ENCODE data around the gene PXN.

The PXN gene

GRCh38 chr12:120172053-120172452 is 93.5 kb downstream of the PXN start:
- DNase-seq (ENCODE audit: low read depth in 2 of 2): no peak

DNA sequence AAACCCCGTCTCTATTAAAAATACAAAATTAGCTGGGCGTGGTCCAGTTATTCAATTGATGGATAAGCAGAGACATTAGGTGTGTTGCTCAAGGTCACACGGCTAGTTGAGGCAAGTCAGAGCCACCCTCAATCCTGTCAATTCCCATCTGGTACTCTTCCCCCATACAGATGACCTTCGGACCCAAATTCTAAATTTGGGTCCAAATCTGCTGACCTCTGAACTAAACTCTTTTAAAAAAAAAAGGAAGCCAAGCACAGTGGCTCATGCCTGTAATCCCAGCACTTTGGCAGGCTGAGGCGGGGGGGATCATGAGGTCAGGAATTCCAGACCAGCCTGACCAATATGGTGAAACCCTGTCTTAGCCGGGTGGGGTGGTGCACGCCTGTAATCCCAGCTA is 94.9 kb downstream of the PXN start:
- no peak for DNase-seq (ENCODE audit: low read depth in 2 of 2)

DNA sequence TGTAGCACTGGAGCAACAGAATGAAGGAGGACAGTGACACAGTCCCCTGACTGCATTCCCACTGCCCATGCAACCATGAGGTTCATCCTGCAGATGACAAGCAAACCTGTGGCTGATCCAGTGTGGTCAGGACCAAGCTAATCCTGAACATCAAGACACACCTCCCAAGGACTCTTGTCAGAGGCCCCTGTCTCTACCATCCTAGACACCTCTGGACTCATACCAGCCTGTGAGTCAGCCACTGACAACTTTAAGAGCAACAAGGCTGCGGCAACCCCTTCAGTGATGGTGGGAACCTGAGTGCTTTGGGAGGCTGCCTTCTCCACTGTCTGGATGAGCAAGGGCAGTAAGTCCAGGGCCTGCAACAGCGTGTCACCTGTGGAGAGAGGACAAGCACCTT is 95.6 kb downstream of the PXN start:
- no peak for DNase-seq (ENCODE audit: low read depth in 2 of 2)

- no peak for DNase-seq (ENCODE audit: low read depth in 2 of 2)
Observed at GRCh38 chr12:120168337-120168736, 97.2 kb downstream of the PXN start.

DNA sequence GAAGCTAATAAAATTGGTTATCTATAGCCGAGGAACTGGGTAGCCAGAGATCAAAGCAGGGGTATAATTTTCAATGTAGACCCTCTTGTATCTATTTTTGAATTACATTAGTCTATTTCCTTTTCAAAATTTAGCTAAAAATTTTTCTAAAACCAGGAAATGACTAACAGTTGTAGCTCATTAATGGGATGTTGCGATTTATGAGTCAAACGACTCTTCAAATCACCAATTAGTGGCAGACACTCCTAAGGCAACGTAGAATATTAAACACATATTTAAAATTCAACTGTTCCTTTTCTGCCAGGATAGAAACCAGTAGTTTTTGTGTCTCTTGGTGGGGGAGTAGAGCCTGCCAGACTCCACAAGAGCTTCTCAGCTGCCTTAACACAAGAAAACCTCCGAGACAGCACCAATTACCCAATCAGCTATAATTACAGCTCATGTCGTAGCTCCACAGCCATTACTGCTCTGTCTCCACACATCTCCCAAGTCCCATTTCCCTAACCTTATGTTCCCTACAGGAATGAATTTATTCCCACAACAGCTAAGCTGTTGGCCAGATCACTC is 97.9 kb downstream of the PXN start:
- peak in 1 of 2 experiments; percentile 8 for DNase-seq (ENCODE audit: low read depth in 2 of 2)

GRCh38 chr12:120164293-120164692 is 101.2 kb downstream of the PXN start:
- DNase-seq (ENCODE audit: low read depth in 2 of 2): no peak

DNA sequence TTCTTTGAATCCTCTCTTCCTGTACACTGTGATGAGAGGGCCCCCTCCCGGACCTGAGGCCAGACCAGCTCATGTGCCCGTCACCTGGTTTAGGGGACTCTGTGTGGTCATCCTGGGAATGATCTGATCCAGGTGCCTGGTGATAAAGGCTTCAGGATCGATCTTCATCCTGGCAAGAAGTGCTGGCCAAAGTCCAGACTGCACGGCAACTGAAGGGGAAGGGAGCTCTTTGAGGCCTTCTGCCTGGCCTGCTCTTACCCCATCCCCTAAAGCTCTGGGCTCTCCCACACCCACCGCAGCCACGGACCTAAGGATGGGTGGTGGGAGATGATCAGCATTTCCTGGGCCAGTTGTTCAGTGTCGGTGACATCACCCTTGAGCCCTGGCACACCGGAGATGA is 102.8 kb downstream of the PXN start:
- no peak for DNase-seq (ENCODE audit: low read depth in 2 of 2)

GRCh38 chr12:120161852-120162251 is 103.7 kb downstream of the PXN start:
- no peak for DNase-seq (ENCODE audit: low read depth in 2 of 2)

Data from fibroblast of skin of left quadriceps (primary cell).